Measurements from ENCODE around the gene MESP1. TPM values are rescaled to one million over a fixed set of nuclear protein-coding genes. Genes with fewer than 3 reads are reported as not detected.

MESP1 gene
- total RNA-seq, 6 experiments from 2014 or later: 0.86 to 3.0 (median 2.1) TPM

DNA sequence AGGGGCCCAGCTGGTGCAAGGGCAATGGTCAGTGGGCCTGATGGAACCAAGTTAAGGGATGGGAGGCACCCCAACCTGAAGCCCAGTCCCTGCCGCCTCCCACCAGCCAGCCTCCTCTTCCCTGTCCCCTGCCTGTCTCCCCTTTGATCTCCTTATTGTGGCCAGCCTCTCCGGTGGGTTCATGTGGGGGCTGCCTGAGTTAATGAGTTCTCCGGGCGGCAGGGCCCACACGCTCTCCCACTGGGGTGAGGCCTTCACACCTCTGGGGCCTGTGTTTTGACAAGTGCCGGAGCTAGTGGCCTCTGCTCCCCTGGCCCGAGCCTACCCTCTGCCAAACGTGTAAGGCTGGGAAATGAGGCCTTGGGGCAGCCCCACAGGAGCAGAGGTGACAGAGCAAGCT lies 7.2 kb upstream of the MESP1 start:
- DNase-seq (no peak), ATAC-seq (no peak)
- no peak overlapping the region for H3K27ac ChIP-seq
- no peak for TF ChIP-seq POLR2A (IDR thresholded peaks at IDR 0.05)
- TF ChIP-seq, protein P1, sequence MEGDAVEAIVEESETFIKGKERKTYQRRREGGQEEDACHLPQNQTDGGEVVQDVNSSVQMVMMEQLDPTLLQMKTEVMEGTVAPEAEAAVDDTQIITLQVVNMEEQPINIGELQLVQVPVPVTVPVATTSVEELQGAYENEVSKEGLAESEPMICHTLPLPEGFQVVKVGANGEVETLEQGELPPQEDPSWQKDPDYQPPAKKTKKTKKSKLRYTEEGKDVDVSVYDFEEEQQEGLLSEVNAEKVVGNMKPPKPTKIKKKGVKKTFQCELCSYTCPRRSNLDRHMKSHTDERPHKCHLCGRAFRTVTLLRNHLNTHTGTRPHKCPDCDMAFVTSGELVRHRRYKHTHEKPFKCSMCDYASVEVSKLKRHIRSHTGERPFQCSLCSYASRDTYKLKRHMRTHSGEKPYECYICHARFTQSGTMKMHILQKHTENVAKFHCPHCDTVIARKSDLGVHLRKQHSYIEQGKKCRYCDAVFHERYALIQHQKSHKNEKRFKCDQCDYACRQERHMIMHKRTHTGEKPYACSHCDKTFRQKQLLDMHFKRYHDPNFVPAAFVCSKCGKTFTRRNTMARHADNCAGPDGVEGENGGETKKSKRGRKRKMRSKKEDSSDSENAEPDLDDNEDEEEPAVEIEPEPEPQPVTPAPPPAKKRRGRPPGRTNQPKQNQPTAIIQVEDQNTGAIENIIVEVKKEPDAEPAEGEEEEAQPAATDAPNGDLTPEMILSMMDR (IDR thresholded peaks at IDR 0.05): no peak
- intact Hi-C loops (cut with DNase I): loop anchor here in 1 of 2 donors (5.0 kb wide), 1 partner anchor 119 kb away; no protein-coding TSS in a partner anchor
- WGBS (ENCODE audit: insufficient coverage, low coverage, low lambda C conversion rate, missing lambda C conversion rate): 70% methylated on average over 2 of the region's 8 CpGs
- H3K4me3 ChIP-seq: no peak overlapping the region
- H3K4me1 ChIP-seq: peaks cover 0 to 27% (median 9%) of the 10 kb centered on the region in 4 donors
- H3K9me3 ChIP-seq: no peaks in the 10 kb centered on the region
- no peaks in the 10 kb centered on the region for H3K36me3 ChIP-seq
- no peaks in the 10 kb centered on the region for H3K27me3 ChIP-seq

DNA sequence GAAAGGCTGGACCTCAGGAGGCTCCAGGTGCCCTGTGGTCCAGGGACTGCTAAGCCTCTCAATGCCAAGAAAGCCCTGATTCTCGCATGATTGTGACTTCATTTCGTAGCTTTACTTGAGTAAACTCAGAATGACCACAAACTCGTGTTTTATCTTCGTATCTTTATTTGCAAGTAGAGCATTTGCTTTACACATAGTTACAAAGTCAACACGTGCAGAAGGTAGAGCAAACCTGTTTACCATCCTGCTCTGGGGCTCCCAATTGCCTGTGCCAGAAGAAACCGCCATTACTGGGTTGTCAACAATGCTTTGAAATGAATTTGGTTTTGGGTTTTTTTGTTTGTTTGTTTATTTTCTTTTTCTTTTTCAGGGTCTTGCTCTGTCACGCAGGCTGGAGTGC lies 5.8 kb upstream of the MESP1 start:
- 32% methylated on average over 7 of the region's 7 CpGs for WGBS (ENCODE audit: insufficient coverage, low coverage, low lambda C conversion rate, missing lambda C conversion rate)

DNA sequence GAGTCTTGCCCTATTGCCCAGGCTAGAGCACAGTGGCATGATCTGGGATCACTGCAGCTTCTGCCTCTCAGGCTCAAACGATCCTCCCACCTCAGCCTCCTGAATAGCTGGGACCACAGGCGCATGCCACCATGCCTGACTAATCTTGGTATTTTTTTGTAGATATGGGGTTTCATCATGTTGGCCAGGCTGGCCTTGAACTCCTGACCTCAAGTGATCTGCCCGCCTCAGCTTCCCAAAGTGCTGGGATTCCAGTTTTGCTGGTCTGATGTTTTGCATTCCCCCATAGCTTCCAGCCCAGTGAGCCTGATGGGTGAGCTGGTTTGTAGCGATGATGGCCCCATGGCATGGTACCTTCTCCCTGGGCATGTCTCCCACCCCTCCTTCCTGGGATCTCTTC lies 4.7 kb upstream of the MESP1 start:
- no peaks in the 10 kb centered on the region for H3K9me3 ChIP-seq
- no peak overlapping the region for H3K4me3 ChIP-seq
- no peaks in the 10 kb centered on the region for H3K27me3 ChIP-seq
- intact Hi-C loops (cut with DNase I): loop anchor here in 1 of 2 donors (5.0 kb wide), 1 partner anchor 122 kb away; no protein-coding TSS in a partner anchor
- H3K27ac ChIP-seq: no peak overlapping the region
- no peak for TF ChIP-seq POLR2A (IDR thresholded peaks at IDR 0.05)
- TF ChIP-seq, protein P1 (IDR thresholded peaks at IDR 0.05): no peak
- H3K36me3 ChIP-seq: no peaks in the 10 kb centered on the region
- WGBS (ENCODE audit: insufficient coverage, low coverage, low lambda C conversion rate, missing lambda C conversion rate): 81% methylated on average over 3 of the region's 4 CpGs
- no peak for DNase-seq
- ATAC-seq: no peak
- H3K4me1 ChIP-seq: peaks cover 0 to 12% (median 0%) of the 10 kb centered on the region in 4 donors

More for the DNA sequence above, 5.8 kb upstream of the MESP1 start:
- Histone ChIP-seq H3K9me3 (no peaks in the 10 kb centered on the region), H3K27ac (no peak overlapping the region), H3K27me3 (no peaks in the 10 kb centered on the region), H3K4me1 (peaks cover 0 to 21% (median 8%) of the 10 kb centered on the region in 4 donors), H3K36me3 (no peaks in the 10 kb centered on the region), H3K4me3 (no peak overlapping the region)
- DNase-seq (no peak), ATAC-seq (peak in 1 of 4 donors; percentile 29)
- intact Hi-C loops (cut with DNase I): loop anchor here in 1 of 2 donors (5.0 kb wide), 1 partner anchor 120 kb away; no protein-coding TSS in a partner anchor
- TF ChIP-seq, protein P1 (IDR thresholded peaks at IDR 0.05): no peak
- TF ChIP-seq POLR2A (IDR thresholded peaks at IDR 0.05): no peak

DNA sequence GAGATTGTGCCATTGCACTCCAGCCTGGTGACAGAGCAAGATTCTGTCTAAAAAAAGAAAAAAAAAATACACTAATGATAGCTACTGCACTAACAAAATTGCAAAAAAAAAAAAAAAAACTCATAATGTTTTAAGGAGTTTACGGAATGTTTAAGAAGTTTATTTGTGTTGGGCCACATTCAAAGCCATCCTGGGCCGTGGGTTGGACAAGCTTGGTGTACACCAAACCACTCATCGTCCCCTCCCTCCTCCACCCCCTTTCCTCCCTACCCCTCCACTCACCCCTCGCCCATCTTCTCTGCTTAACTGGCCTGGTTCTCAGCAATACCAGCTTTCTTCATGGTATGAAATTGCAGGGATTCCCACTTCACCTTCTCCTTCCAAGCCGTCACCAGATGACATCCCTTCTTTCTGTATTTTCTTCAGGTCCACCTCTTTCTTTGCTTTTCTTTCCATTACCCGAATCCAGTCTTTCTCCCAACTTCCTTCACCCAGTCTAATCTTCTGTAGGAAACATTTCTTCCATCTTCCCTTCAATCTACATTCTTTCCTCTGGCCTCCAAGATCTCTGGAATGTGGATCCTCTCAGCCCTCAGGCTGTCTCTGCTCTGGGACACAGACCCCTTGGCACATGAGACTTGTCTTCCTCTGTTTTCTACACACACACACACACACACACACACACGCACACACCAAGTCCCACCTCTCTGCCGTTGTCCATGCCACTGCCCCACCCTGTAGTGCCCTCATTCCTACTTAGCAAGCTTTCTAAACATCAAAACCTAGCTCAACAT lies 3.5 kb upstream of the MESP1 start:
- ATAC-seq (no peak), DNase-seq (no peak)
- H3K4me3 ChIP-seq: no peak overlapping the region
- intact Hi-C loops (cut with DNase I): loop anchor here in 1 of 2 donors (5.0 kb wide), 1 partner anchor 123 kb away; no protein-coding TSS in a partner anchor
- TF ChIP-seq, protein P1 (IDR thresholded peaks at IDR 0.05): no peak
- TF ChIP-seq POLR2A (IDR thresholded peaks at IDR 0.05): no peak
- no peaks in the 10 kb centered on the region for H3K9me3 ChIP-seq
- 70% methylated on average over 8 of the region's 8 CpGs for WGBS (ENCODE audit: insufficient coverage, low coverage, low lambda C conversion rate, missing lambda C conversion rate)
- H3K27me3 ChIP-seq: no peaks in the 10 kb centered on the region
- H3K4me1 ChIP-seq: peaks cover 0 to 14% (median 0%) of the 10 kb centered on the region in 4 donors
- no peak overlapping the region for H3K27ac ChIP-seq
- no peaks in the 10 kb centered on the region for H3K36me3 ChIP-seq

Data from right lobe of liver (tissue), 6 donors.